ENCODE data around the gene GOLPH3L.
A peak's percentile ranks its signal among the peaks of the same experiment; 100 is the strongest.
"Not testable (repeated sequence)": the region's sequence is repeated elsewhere in the genome, so short reads cannot be mapped to it uniquely, and the experiment has no call there.

GOLPH3L gene

GRCh38 chr1:150654635-150655034 is 42.3 kb downstream of the GOLPH3L start:
- not testable (repeated sequence) for DNase-seq

- no peak for DNase-seq
Observed at GRCh38 chr1:150650193-150650592, 46.8 kb downstream of the GOLPH3L start.

GRCh38 chr1:150649441-150650075 is 47.4 kb downstream of the GOLPH3L start:
- no peak for DNase-seq

- DNase-seq: no peak
Observed at GRCh38 chr1:150642296-150642695, 54.7 kb downstream of the GOLPH3L start.

- DNase-seq: not testable (repeated sequence)
Observed at GRCh38 chr1:150641126-150641815, 55.7 kb downstream of the GOLPH3L start.

- DNase-seq: not testable (repeated sequence)
Observed at GRCh38 chr1:150638430-150638829, 58.5 kb downstream of the GOLPH3L start.

GRCh38 chr1:150634839-150635622 is 61.9 kb downstream of the GOLPH3L start:
- not testable (repeated sequence) for DNase-seq

- peak; percentile 100 for DNase-seq
Observed at GRCh38 chr1:150629115-150629928, 67.6 kb downstream of the GOLPH3L start, which contains the start of gene ENSA. Gene ENSA (minus strand): TSS chr1:150629612. CDS start chr1:150629470, 142 bp downstream.

- DNase-seq: no peak
Observed at GRCh38 chr1:150628766-150629114, 68.2 kb downstream of the GOLPH3L start.

- no peak for DNase-seq
Observed at GRCh38 chr1:150627826-150628410, 69.0 kb downstream of the GOLPH3L start.

GRCh38 chr1:150626150-150626549 is 70.8 kb downstream of the GOLPH3L start:
- DNase-seq: no peak

GRCh38 chr1:150624546-150624945 is 72.4 kb downstream of the GOLPH3L start:
- not testable (repeated sequence) for DNase-seq

GRCh38 chr1:150624134-150624533 is 72.8 kb downstream of the GOLPH3L start:
- not testable (repeated sequence) for DNase-seq

GRCh38 chr1:150622303-150622975 is 74.5 kb downstream of the GOLPH3L start:
- no peak for DNase-seq

- peak; percentile 31 for DNase-seq
Observed at GRCh38 chr1:150621497-150622302, 75.3 kb downstream of the GOLPH3L start.

- DNase-seq: no peak
Observed at GRCh38 chr1:150620919-150621318, 76.0 kb downstream of the GOLPH3L start.

- peak; percentile 14 for DNase-seq
Observed at GRCh38 chr1:150619576-150620509, 77.1 kb downstream of the GOLPH3L start.

- DNase-seq: no peak
Observed at GRCh38 chr1:150615346-150616201, 81.4 kb downstream of the GOLPH3L start.

Measured in NCI-H2081 treated with DMSO at 0.1 percent for 48 hours (cell line).